A673 (cell line): ENCODE measurements around the gene GDF9. TPM values are rescaled to one million over a fixed set of nuclear protein-coding genes. Genes with fewer than 3 reads are reported as not detected.

Source experiments
- BruUV-seq: library from RNA; stranded (reverse); fragments of 400-500 nt; replicated peaks from 2 replicates; lab custom pipeline; 2021; lab: Mats Ljungman, UMichigan
- CTCF ChIA-PET: fragments of 300-600 bp; sonication (Branson Sonifier 250); formaldehyde crosslinking; loops from one replicate; lab custom pipeline; 2022; ENCODE audit warnings: antibody characterized with exemption; lab: Charles Lee
- POLR2A ChIA-PET: fragments of 300-600 bp; sonication (Branson Sonifier 250); formaldehyde crosslinking; loops from one replicate; lab custom pipeline; 2022; ENCODE audit warnings: antibody characterized with exemption; ENCODE audit not compliant: low non-redundant PET; lab: Charles Lee
- DNase-seq: peaks from one replicate; pipeline ENCODE4 v3.0.0-alpha.2; 2015; ENCODE audit warnings: low spot score
- H3K27ac ChIP-seq: fragments of 200-600 bp; sonication (generic); 2 replicates; pipeline ENCODE4 v1.5.1; 2016; ENCODE audit warnings: mixed run types, low read depth, mild to moderate bottlenecking, mixed read lengths, antibody characterized with exemption, low read length; ENCODE audit not compliant: poor library complexity, severe bottlenecking
- H3K27me3 ChIP-seq: fragments of 200-600 bp; sonication (generic); replicated peaks from 2 replicates; pipeline ENCODE4 v1.6.1; 2017; ENCODE audit warnings: mixed run types, low read depth, mild to moderate bottlenecking, mixed read lengths, antibody characterized with exemption, low read length; ENCODE audit not compliant: insufficient read depth, poor library complexity
- H3K36me3 ChIP-seq: fragments of 200-600 bp; sonication (generic); 2 replicates; pipeline ENCODE4 v1.6.1; 2016; ENCODE audit warnings: mixed run types, mild to moderate bottlenecking, mixed read lengths, antibody characterized with exemption, low read length; ENCODE audit not compliant: insufficient read depth, poor library complexity, severe bottlenecking
- H3K4me1 ChIP-seq: fragments of 200-600 bp; sonication (generic); 2 replicates; pipeline ENCODE4 v1.6.1; 2017; ENCODE audit warnings: mixed run types, mild to moderate bottlenecking, mixed read lengths, antibody characterized with exemption, low read length; ENCODE audit not compliant: insufficient read depth, poor library complexity, severe bottlenecking
- H3K4me3 ChIP-seq: fragments of 200-600 bp; sonication (generic); 2 replicates; pipeline ENCODE4 v1.5.1; 2016; ENCODE audit warnings: low read depth, mixed run types, mild to moderate bottlenecking, mixed read lengths, low read length; ENCODE audit not compliant: poor library complexity, severe bottlenecking
- H3K9me3 ChIP-seq: fragments of 200-600 bp; sonication (generic); 2 replicates; pipeline ENCODE4 v1.6.1; 2016; ENCODE audit warnings: mixed run types, low read depth, mild to moderate bottlenecking, mixed read lengths, antibody characterized with exemption, low read length; ENCODE audit not compliant: poor library complexity, severe bottlenecking
- EZH2 ChIP-seq: fragments of 200-600 bp; sonication (generic); IDR thresholded peaks from 2 replicates; pipeline ENCODE4 v1.6.1; 2017; ENCODE audit warnings: borderline replicate concordance, low read depth, mild to moderate bottlenecking, mixed read lengths, antibody characterized with exemption, low read length; ENCODE audit not compliant: poor library complexity, severe bottlenecking
- intact Hi-C: fragments of 100-400 bp; cut with micrococcal nuclease; formaldehyde crosslinking; loops from one replicate; pipeline ENCODE4 v1.10.0; 2022; ENCODE audit not compliant: unreplicated experiment
- total RNA-seq: library from RNA; stranded (reverse); gene quantifications from 2 replicates; pipeline ENCODE4 v1.2.3, GENCODE V29; 2021
- TF ChIP-seq, protein P1 (sequence below): fragments of 300-800, 200-600 bp; sonication (generic); conservative IDR thresholded peaks from 2 replicates; pipeline ENCODE4 v1.5.1; 2017; ENCODE audit warnings: low read depth, mild to moderate bottlenecking, antibody characterized with exemption, low read length, moderate library complexity, mixed read lengths

The GDF9 gene
- total RNA-seq, 1 experiment from 2014 or later = 0.32 TPM

DNA sequence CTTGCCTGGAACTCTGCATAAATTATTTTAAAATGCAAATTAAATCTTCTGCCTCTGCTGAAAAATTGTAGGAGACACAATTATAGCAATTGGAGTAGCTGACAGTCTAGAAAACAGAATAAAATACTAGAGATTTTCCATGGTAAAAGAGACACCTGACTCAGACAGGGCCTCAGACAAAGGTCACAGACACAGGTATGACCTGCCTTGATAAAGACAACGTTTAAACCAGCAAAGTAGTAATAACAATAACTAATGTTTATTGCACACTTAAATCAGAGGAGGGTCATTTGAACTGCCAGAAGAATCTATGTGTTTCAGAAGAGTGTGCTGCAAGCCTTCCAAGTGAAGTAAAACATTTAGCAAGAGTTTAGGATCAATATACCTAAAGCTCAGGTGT lies 49.3 kb downstream of the GDF9 start:
- intact Hi-C loops = no loop called here
- Histone ChIP-seq H3K4me3 (no peak overlapping the region), H3K9me3 (no peaks in the 10 kb centered on the region), H3K27me3 (peaks cover 15% of the 10 kb centered on the region), H3K4me1 (peaks cover 4% of the 10 kb centered on the region), H3K36me3 (no peaks in the 10 kb centered on the region), H3K27ac (no peak overlapping the region)
- no TSS peak for BruUV-seq
- DNase-seq = no peak
- TF ChIP-seq, protein P1, sequence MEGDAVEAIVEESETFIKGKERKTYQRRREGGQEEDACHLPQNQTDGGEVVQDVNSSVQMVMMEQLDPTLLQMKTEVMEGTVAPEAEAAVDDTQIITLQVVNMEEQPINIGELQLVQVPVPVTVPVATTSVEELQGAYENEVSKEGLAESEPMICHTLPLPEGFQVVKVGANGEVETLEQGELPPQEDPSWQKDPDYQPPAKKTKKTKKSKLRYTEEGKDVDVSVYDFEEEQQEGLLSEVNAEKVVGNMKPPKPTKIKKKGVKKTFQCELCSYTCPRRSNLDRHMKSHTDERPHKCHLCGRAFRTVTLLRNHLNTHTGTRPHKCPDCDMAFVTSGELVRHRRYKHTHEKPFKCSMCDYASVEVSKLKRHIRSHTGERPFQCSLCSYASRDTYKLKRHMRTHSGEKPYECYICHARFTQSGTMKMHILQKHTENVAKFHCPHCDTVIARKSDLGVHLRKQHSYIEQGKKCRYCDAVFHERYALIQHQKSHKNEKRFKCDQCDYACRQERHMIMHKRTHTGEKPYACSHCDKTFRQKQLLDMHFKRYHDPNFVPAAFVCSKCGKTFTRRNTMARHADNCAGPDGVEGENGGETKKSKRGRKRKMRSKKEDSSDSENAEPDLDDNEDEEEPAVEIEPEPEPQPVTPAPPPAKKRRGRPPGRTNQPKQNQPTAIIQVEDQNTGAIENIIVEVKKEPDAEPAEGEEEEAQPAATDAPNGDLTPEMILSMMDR = no peak
- TF ChIP-seq EZH2 = no peak
- ChIA-PET CTCF (no interaction called here), POLR2A (no interaction called here)

GRCh38 chr5:132816554-132816953 lies 49.7 kb downstream of the GDF9 start:
- intact Hi-C loops = no loop called here
- Histone ChIP-seq H3K4me3 (no peak overlapping the region), H3K27me3 (peaks cover 17% of the 10 kb centered on the region), H3K27ac (no peak overlapping the region), H3K9me3 (no peaks in the 10 kb centered on the region), H3K36me3 (no peaks in the 10 kb centered on the region), H3K4me1 (peaks cover 4% of the 10 kb centered on the region)
- no TSS peak for BruUV-seq
- TF ChIP-seq, protein P1 = no peak
- no peak for TF ChIP-seq EZH2
- POLR2A ChIA-PET = no interaction called here
- CTCF ChIA-PET = no interaction called here
- no peak for DNase-seq

DNA sequence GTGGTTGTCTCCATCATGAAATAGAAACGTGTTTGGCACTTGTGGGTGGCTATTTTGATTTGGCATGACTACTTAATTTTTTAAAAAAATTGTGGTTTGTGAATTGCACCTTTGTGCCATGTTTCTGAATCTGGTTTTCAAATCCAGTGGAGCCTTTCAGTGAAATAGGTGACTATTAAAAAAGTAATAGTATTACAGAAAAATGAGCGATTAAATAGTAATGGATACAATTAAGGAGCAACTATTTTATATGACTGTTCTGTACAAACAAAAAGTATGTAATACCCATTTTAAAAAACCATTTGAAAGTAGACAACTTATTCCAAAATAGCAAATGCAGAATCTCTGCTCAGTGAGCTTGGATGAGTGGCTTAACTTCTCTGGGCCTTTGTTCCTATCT lies 50.2 kb downstream of the GDF9 start:
- intact Hi-C loops = no loop called here
- H3K36me3 ChIP-seq = no peaks in the 10 kb centered on the region
- POLR2A ChIA-PET = no interaction called here
- H3K27me3 ChIP-seq = peaks cover 21% of the 10 kb centered on the region
- peaks cover 4% of the 10 kb centered on the region for H3K4me1 ChIP-seq
- BruUV-seq = no TSS peak
- H3K4me3 ChIP-seq = no peak overlapping the region
- H3K9me3 ChIP-seq = no peaks in the 10 kb centered on the region
- DNase-seq = no peak
- TF ChIP-seq EZH2 = no peak
- TF ChIP-seq, protein P1 = no peak
- CTCF ChIA-PET = no interaction called here
- H3K27ac ChIP-seq = no peak overlapping the region
